GM18517 (cell line): ENCODE measurements around the gene TMEM88.
A peak's percentile ranks its signal among the peaks of the same experiment; 100 is the strongest.

ENCODE experiments used
- ATAC-seq: cut with Tn5 transposase; IDR thresholded peaks from one replicate; pipeline ENCODE4 v1.9.1; 2021; ENCODE audit warnings: mild to moderate bottlenecking, moderate library complexity; ENCODE audit not compliant: unreplicated experiment

TMEM88 gene

GRCh38 chr17:7832431-7832830 lies 22.4 kb upstream of the TMEM88 start:
- no peak for ATAC-seq

GRCh38 chr17:7833011-7833794 lies 21.7 kb upstream of the TMEM88 start:
- no peak for ATAC-seq

- ATAC-seq = peak; percentile 36
These were observed 20.9 kb upstream of the TMEM88 start, which contains the start of gene KDM6B for GRCh38 chr17:7833795-7834541. KDM6B (plus strand) TSS chr17:7834217; CDS start chr17:7845555, 11,338 bp downstream.

DNA sequence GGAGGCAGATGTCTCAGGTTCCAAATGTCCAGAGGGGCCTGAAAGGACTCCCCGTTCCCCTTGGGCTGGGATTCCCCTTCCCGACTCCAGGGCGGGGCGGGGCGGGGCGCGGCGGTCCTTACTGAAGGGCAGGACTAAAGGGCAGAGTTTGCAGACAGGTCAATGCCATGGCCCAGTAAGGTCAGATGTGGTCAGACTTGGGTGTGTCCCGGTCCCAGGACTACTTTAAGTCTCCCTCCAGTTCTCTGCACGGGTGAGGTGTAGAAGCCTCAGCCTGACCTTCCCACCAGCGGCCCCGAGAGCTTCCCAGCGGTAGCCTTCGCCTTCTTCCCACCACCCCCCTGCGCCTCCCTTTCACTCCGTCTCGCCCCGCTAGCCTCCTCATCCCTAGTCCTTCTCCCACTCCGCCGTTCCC lies 20.3 kb upstream of the TMEM88 start:
- ATAC-seq = peak; percentile 24

DNA sequence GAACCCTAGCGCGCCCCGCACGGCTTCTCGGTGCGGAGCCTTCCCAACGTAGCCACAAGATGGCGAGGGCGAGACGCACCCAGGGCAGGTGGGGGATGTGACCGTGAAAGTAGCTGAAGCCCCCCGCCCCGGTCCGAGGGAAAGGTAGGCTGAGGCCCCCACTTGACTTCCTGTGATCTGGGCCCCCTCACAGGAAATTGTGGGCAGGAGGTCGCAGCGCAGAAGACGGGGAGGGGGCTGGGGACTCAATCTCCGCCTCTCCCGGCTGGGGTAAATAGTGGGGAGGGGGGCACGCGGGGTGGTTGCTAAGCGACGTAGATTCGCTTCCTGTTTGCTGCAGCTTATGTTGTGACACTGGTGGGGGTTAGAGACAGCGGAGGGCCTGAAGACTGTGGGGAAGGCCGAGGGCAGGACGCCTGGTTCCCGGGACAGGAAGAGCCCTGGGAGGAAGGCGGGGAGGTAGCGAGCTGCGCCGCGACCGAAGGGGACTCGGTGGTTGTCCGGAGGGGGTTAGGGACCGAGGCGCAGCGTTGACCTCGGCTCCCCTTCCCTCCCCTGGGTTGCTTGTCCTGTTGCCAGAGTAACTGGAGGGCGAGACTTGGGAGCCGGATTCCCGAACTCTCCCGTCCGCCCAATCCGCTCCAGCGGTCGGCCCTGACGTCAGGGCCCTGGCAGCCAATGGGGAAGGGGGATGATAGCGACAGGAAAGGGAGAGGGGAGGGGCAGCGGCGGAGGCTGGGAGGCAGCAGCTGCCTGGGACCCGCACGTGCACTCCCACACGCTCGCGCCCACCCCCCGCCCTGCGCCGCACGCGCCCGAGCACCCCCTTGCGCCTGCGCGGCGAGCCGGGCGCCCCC lies 19.7 kb upstream of the TMEM88 start:
- peak; percentile 32 for ATAC-seq

- peak; percentile 26 for ATAC-seq
These were observed 18.9 kb upstream of the TMEM88 start for GRCh38 chr17:7835814-7836595.

GRCh38 chr17:7836596-7837407 lies 18.1 kb upstream of the TMEM88 start:
- ATAC-seq = peak; percentile 25

- ATAC-seq = no peak
These were observed 17.3 kb upstream of the TMEM88 start for GRCh38 chr17:7837408-7838088.

DNA sequence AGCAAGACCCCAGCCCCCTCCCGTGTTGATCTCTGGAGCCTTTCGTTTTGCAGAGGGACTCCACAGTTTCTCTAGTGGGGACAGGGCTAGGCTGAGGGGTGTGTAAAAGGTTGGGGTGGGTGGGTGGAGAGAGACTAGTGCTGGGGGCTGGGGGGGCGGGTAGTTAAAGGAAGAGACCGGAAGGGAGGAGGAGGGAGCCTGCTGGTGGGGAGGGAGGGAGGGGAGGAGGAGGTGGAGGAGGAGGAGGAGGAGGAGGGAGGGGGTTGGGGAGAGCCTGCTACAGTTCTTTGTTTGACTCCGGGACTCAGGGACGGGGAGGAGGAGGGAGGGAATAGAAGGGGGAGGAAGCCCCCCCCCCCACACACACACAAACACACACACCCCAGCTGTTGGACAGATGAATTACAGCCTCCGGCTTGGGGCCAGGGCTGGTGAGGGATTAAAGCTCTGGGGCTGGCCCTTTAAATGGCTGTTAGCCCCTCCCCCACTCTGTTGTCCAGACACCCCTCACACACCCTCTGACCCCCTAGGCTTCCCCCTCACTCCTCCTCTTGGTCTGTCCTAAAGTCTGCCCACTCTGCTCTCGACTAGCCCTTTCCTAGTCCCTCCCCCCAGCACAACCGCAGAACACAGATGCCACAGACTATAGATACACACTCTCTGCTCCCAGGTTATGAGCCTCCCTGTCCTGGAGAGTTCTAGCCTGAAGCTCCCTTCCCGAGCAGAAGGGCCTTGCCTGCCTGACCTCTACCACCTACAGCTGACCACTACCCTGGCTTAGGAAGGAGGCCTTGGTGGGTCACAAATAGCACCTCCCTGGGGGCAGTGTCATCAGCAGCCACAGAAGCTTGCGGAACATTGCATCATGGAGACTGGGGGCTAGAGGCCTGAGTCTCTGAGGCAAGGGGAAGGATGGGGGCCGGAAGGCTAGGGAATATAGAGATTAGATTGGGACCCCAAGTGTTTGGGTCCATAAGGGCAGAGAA lies 16.5 kb upstream of the TMEM88 start:
- ATAC-seq = no peak

- ATAC-seq = no peak
These were observed 15.5 kb upstream of the TMEM88 start for GRCh38 chr17:7839190-7839875.

DNA sequence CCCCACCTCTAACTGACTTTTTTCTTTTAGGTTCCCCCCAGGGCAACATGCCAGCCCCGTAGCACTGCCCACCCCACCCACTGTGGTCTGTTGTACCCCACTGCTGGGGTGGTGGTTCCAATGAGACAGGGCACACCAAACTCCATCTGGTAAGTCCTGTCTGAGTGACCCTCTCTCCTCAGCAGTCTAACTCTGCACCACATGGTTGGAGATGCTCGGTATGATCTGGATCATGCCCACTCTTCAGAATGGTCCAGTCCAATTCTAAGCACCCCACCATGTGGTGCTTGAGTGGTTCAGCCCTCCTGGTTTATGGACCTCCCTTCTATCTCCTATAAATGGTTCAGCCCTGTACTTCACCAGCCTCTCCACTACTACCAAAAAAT lies 15.0 kb upstream of the TMEM88 start:
- ATAC-seq = no peak

GRCh38 chr17:7840441-7840840 lies 14.4 kb upstream of the TMEM88 start:
- no peak for ATAC-seq

DNA sequence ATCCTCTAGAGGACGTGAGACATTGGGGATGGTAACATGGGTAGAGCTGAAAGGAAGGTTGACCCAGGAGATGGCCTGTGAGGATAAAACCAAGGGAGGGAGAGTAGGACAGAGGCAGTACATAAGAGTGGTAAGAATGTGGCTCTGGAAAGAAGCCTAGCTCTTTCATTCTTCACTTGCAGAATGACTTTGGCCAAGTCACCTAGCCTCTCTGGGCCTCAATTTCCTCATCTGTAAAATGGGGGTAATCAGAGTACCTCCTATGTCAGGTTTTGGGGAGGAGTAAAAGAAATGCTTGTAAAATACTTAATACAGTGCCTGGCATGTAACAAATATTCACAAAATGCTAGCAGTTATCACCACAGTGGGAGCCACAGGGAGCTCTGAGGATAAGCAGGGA lies 14.0 kb upstream of the TMEM88 start:
- no peak for ATAC-seq

GRCh38 chr17:7841396-7841914 lies 13.4 kb upstream of the TMEM88 start:
- ATAC-seq = no peak

DNA sequence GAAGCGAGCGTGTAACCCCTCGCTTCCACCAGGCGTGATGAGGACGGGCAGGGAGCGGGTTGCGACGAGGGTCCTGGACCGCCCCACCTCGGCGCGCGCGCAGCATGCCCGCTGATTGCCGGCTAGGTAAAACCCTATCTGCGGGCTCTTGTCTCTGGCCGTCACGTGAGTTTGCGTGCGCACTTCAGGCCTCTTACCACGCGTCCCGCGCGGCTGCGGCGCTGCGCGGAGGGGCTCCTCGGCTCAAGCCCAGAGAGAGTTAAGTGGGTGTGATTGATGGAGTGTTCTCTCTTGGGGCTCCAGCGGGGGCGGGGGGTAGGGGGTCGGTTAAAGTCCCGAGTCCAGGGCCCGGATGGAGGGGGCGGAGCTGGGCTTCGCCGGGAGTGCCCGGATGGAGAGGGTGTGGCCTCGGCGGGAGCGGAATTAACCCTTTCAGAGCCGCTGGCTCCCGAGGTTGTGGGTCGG lies 12.9 kb upstream of the TMEM88 start:
- ATAC-seq = peak; percentile 23

DNA sequence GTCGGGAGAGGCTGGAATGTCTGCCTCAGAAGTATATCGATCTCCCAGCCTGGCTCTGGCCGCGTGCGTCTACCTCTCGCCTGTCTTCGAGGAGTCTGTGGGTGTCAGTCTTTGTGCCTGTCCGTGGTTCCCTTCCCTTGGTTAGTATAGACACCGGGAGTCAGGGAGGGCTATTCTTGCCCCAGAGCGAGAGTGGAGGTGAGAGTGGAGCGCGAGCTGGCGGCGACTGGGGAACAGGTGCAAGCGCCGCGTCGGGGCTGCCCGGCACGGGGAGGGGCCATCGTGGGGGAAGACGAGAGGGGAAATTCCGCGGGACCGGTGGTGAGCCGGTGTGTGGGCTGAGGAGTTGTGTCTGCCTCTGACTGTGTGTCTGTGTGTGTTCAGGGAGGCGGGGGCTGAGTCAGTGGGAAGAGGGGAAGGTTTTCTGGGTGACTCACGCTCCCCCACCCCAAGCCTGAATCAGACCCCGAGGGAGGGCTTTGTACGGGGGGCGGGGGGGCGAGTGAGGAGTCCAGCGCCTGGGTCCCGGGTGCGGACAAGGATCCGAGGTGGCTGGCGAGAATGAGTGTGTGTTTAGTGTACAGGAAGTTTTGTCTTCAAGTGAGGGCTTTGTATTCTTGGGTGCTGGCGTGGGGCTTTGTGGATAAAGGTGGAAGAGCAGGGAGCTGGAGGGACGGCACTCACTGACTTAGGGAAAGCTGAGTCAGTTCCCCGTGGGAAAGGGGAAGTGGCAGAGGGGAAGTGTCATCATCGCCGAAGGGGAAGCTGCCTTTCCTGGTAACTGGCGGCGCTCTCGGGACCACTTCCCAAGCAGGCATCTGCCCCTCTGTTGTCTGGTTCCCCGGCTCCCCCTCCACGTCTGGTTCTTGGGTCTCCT lies 12.2 kb upstream of the TMEM88 start:
- peak; percentile 27 for ATAC-seq
